Measurements from ENCODE around the gene MARF1.

GRCh38 chr16:15567823-15568222 lies 75.1 kb downstream of the MARF1 start:
- no peak for TF ChIP-seq CTCF (IDR thresholded peaks at IDR 0.05; ENCODE audit: low read depth, low read length)
- no peak for TF ChIP-seq POLR2A (IDR thresholded peaks at IDR 0.05; ENCODE audit: extremely low read depth, insufficient read length)
- no peak for TF ChIP-seq MAX (IDR thresholded peaks at IDR 0.05; ENCODE audit: low read depth, low read length)
- no peak for TF ChIP-seq MYC (IDR thresholded peaks at IDR 0.05; ENCODE audit: low read depth, low read length)
